Sigmoid colon (tissue), 4 donors: ENCODE data around the gene GPR119.

ENCODE experiments used
- CTCF ChIP-seq, 4 experiments: fragments of 450-650 bp in 3 of 4; fragments of 200-600 bp in 1 of 4; IDR thresholded peaks; one replicate each; pipeline ENCODE4 v1.5.1; 2016 to 2019; ENCODE audit warnings: antibody characterized with exemption in 4 of 4, mild to moderate bottlenecking in 3 of 4, moderate library complexity in 2 of 4
- EP300 ChIP-seq, 4 donors: sonication (generic); formaldehyde crosslinking; IDR thresholded peaks; one replicate each; pipeline ENCODE4 v1.6.1; 2017; ENCODE audit warnings: antibody characterized with exemption in 4 of 4
- POLR2AphosphoS5 ChIP-seq, 4 donors: sonication (generic); formaldehyde crosslinking; IDR thresholded peaks; one replicate each; pipeline ENCODE4 v1.6.1; 2017; ENCODE audit warnings: antibody characterized with exemption in 4 of 4

DNA sequence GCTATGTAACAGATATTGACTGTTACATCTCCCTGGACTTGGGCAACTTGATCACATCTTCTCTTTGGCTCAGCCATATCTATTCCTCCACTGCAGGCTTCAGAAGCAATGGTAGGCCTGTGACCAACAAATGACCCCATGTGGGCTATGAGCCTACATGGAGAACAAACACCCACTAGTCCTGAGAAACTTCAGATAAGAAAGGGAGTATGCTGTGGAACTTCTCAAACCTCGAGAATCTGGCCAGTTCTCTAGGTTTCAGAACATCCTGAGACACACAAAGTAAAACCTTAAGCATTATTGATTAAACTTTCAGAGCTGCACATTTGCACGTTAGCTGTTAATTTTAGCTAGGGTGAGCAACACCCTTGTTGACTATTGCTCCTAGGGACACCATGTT is 32.6 kb upstream of the GPR119 start:
- TF ChIP-seq CTCF (IDR thresholded peaks at IDR 0.05) (no peak), POLR2AphosphoS5 (IDR thresholded peaks at IDR 0.05) (no peak), EP300 (IDR thresholded peaks at IDR 0.05) (no peak)
